K562 (cell line): ENCODE data around the gene PRKACG. TPM values are rescaled to one million over a fixed set of nuclear protein-coding genes. Genes with fewer than 3 reads are reported as not detected.

Experiments used
- ADNP ChIP-seq: fragments of 200-800 bp; sonication (Bioruptor generic); IDR thresholded peaks from 2 replicates; pipeline ENCODE4 v1.6.1; 2016; ENCODE audit warnings: missing genetic modification characterization, missing compliant biosample characterization
- ARID1B ChIP-seq: fragments of 450-650 bp; IDR thresholded peaks from 2 replicates; pipeline ENCODE4 v1.6.1; 2016; ENCODE audit warnings: antibody characterized with exemption, mild to moderate bottlenecking, inconsistent platforms
- DPF2 ChIP-seq: fragments of 450-650 bp; IDR thresholded peaks from 2 replicates; pipeline ENCODE4 v1.6.1; 2016
- EP300 ChIP-seq: IDR thresholded peaks from 2 replicates; pipeline ENCODE4 v1.6.1; 2012; ENCODE audit warnings: low read length, improper control_type of control experiment
- EP400 ChIP-seq: fragments of 450-650 bp; IDR thresholded peaks from 2 replicates; pipeline ENCODE4 v1.6.1; 2017; ENCODE audit warnings: antibody characterized with exemption, mild to moderate bottlenecking, moderate library complexity
- FUS ChIP-seq: fragments of 200-400 bp; formaldehyde crosslinking; optimal IDR thresholded peaks from 2 replicates; pipeline ENCODE3; 2017; ENCODE audit warnings: low read depth, low read length
- HDGF ChIP-seq: fragments of 450-650 bp; IDR thresholded peaks from 2 replicates; pipeline ENCODE4 v1.6.1; 2016
- NCOR1 ChIP-seq: fragments of 450-650 bp; IDR thresholded peaks from 2 replicates; pipeline ENCODE4 v1.6.1; 2016; ENCODE audit warnings: mild to moderate bottlenecking, moderate library complexity
- NFIC ChIP-seq: fragments of 450-650 bp; IDR thresholded peaks from 2 replicates; pipeline ENCODE4 v1.6.1; 2017; ENCODE audit warnings: mild to moderate bottlenecking, inconsistent platforms
- PTBP1 ChIP-seq: fragments of 200-400 bp; formaldehyde crosslinking; IDR thresholded peaks from 2 replicates; pipeline ENCODE4 v1.6.1; 2017; ENCODE audit warnings: low read depth, low read length
- SRSF1 ChIP-seq: fragments of 200-400 bp; formaldehyde crosslinking; IDR thresholded peaks from 2 replicates; pipeline ENCODE4 v1.6.1; 2017; ENCODE audit warnings: mild to moderate bottlenecking, low read depth, low read length, moderate library complexity
- ZBTB7A ChIP-seq: IDR thresholded peaks from 2 replicates; pipeline ENCODE4 v1.6.1; 2011; ENCODE audit warnings: low read depth, mild to moderate bottlenecking, low read length, moderate library complexity, borderline replicate concordance; ENCODE audit not compliant: control insufficient read depth
- ZNF311 ChIP-seq: fragments of 250-450 bp; sonication (Bioruptor Pico); IDR thresholded peaks from 2 replicates; pipeline ENCODE4 v1.4.0; 2020; ENCODE audit warnings: mild to moderate bottlenecking, moderate library complexity
- ZNF431 ChIP-seq: sonication (generic); formaldehyde crosslinking; IDR thresholded peaks from 2 replicates; pipeline ENCODE4 v1.8.0; 2022; ENCODE audit warnings: mild to moderate bottlenecking, missing genetic modification reagents
- ZNF699 ChIP-seq: fragments of 250-450 bp; sonication (Bioruptor Pico); IDR thresholded peaks from 2 replicates; pipeline ENCODE4 v1.8.0; 2021; ENCODE audit warnings: mild to moderate bottlenecking, moderate library complexity; ENCODE audit not compliant: insufficient replicate concordance
- ZNF766 ChIP-seq: fragments of 200-800 bp; sonication (Bioruptor generic); conservative IDR thresholded peaks from 2 replicates; pipeline ENCODE4 v1.6.1; 2016; ENCODE audit warnings: missing genetic modification characterization, missing compliant biosample characterization
- polyA plus RNA-seq, 8 experiments: library from polyadenylated mRNA; depleted of rRNA in 4 of 8; stranded (reverse) in 5 of 8; unstranded in 3 of 8; fragments of >200 nt; fragmentation: Nextera tagmentation in 2 of 8; fragmentation: Illumina TruSeq in 1 of 8; extraction: Ambion mirVana in 2 of 8; extraction: Trizol in 1 of 8; gene quantifications; 2 replicates each; pipeline versions ENCODE4 v1.2.1 to v1.2.3, GENCODE V29; 2011 to 2014; ENCODE audit warnings: inconsistent platforms in 1 of 8, missing spikeins in 1 of 8
- total RNA-seq, 7 experiments: library from RNA; depleted of rRNA in 6 of 7; stranded (reverse); fragments of >200 nt in 6 of 7; fragmentation: Illumina TruSeq in 2 of 7; extraction: Trizol in 2 of 7; gene quantifications; 2 replicates each; pipeline versions ENCODE4 v1.2.1 to v1.2.3, GENCODE V29; 2011 to 2021; ENCODE audit warnings: low replicate concordance in 1 of 7
- TF ChIP-seq, protein P1 (sequence below): sonication (generic); formaldehyde crosslinking; IDR thresholded peaks from 2 replicates; pipeline ENCODE4 v1.8.1; 2023; ENCODE audit warnings: mild to moderate bottlenecking, missing genetic modification reagents, moderate library complexity
- TF ChIP-seq, protein P2 (sequence below): sonication (generic); formaldehyde crosslinking; IDR thresholded peaks from 2 replicates; pipeline ENCODE4 v1.4.0; 2020; ENCODE audit warnings: mild to moderate bottlenecking, missing genetic modification reagents
- TF ChIP-seq, protein P3 (sequence below): fragments of 250-450 bp; sonication (Bioruptor Pico); IDR thresholded peaks from 2 replicates; pipeline ENCODE4 v1.4.0; 2020

PRKACG gene
- total and polyA plus RNA-seq, 9 of the 15 experiments (the other 6 are each of a cell fraction or from before 2014, with no cell fraction given): not detected

DNA sequence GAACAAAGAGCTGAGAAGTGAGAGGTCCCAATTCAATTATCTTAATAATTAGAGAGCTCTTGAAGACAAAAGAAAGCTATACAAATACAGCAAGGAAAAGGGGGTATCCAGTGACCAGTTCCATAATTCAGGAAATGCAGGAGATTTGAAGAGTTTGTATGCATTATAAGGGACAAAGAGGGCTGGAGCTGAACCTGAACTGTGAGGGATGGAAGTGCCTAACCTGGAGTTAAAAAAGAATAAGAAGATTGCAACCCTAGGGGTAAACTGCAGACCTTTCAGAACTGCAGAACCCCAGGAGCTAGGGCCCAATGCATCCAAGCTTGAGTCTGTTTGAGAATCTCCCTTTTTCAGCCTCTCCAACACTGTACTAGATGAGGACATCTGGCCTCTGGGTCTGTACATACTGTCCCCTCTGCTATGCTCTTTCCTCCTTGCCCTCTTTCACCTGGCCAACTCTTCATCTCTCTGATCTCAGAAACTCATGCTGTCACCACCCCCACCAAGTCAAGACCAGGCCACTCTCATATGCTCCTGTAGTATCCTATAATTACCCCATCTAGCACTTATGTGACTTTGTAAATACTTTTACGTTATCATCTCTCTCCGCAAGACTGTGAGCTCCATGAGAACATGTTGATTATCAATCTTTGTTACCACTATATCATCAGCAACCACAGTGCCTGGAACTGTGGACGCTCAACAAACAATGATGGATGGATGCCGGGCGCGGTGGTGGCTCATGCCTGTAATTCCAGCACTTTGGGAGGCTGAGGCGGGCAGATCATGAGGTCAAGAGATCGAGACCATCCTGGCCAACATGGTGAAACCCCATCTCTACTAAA lies 6.6 kb upstream of the PRKACG start (continued):
- TF ChIP-seq EP400 (no peak), ZNF766 (CRISPR knock-in tag) (no peak), ADNP (tag) (peak; percentile 65; the same call in 1 of the 2 replicates), PTBP1 (no peak), DPF2 (peak; percentile 65), ZNF699 (CRISPR knock-in tag) (no peak), EP300 (peak; percentile 47; the same call in 1 of the 2 replicates), NCOR1 (peak; percentile 45), ZNF311 (CRISPR knock-in tag) (no peak), ARID1B (peak; percentile 81), ZBTB7A (no peak), NFIC (peak; percentile 27; the same call in 1 of the 2 replicates), ZNF431 (CRISPR knock-in tag) (no peak), SRSF1 (no peak), FUS (no peak), HDGF (no peak)
- TF ChIP-seq, protein P1, sequence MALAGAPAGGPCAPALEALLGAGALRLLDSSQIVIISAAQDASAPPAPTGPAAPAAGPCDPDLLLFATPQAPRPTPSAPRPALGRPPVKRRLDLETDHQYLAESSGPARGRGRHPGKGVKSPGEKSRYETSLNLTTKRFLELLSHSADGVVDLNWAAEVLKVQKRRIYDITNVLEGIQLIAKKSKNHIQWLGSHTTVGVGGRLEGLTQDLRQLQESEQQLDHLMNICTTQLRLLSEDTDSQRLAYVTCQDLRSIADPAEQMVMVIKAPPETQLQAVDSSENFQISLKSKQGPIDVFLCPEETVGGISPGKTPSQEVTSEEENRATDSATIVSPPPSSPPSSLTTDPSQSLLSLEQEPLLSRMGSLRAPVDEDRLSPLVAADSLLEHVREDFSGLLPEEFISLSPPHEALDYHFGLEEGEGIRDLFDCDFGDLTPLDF (CRISPR knock-in tag): no peak
- TF ChIP-seq, protein P2, sequence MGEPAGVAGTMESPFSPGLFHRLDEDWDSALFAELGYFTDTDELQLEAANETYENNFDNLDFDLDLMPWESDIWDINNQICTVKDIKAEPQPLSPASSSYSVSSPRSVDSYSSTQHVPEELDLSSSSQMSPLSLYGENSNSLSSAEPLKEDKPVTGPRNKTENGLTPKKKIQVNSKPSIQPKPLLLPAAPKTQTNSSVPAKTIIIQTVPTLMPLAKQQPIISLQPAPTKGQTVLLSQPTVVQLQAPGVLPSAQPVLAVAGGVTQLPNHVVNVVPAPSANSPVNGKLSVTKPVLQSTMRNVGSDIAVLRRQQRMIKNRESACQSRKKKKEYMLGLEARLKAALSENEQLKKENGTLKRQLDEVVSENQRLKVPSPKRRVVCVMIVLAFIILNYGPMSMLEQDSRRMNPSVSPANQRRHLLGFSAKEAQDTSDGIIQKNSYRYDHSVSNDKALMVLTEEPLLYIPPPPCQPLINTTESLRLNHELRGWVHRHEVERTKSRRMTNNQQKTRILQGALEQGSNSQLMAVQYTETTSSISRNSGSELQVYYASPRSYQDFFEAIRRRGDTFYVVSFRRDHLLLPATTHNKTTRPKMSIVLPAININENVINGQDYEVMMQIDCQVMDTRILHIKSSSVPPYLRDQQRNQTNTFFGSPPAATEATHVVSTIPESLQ (CRISPR knock-in tag): no peak
- TF ChIP-seq, protein P3, sequence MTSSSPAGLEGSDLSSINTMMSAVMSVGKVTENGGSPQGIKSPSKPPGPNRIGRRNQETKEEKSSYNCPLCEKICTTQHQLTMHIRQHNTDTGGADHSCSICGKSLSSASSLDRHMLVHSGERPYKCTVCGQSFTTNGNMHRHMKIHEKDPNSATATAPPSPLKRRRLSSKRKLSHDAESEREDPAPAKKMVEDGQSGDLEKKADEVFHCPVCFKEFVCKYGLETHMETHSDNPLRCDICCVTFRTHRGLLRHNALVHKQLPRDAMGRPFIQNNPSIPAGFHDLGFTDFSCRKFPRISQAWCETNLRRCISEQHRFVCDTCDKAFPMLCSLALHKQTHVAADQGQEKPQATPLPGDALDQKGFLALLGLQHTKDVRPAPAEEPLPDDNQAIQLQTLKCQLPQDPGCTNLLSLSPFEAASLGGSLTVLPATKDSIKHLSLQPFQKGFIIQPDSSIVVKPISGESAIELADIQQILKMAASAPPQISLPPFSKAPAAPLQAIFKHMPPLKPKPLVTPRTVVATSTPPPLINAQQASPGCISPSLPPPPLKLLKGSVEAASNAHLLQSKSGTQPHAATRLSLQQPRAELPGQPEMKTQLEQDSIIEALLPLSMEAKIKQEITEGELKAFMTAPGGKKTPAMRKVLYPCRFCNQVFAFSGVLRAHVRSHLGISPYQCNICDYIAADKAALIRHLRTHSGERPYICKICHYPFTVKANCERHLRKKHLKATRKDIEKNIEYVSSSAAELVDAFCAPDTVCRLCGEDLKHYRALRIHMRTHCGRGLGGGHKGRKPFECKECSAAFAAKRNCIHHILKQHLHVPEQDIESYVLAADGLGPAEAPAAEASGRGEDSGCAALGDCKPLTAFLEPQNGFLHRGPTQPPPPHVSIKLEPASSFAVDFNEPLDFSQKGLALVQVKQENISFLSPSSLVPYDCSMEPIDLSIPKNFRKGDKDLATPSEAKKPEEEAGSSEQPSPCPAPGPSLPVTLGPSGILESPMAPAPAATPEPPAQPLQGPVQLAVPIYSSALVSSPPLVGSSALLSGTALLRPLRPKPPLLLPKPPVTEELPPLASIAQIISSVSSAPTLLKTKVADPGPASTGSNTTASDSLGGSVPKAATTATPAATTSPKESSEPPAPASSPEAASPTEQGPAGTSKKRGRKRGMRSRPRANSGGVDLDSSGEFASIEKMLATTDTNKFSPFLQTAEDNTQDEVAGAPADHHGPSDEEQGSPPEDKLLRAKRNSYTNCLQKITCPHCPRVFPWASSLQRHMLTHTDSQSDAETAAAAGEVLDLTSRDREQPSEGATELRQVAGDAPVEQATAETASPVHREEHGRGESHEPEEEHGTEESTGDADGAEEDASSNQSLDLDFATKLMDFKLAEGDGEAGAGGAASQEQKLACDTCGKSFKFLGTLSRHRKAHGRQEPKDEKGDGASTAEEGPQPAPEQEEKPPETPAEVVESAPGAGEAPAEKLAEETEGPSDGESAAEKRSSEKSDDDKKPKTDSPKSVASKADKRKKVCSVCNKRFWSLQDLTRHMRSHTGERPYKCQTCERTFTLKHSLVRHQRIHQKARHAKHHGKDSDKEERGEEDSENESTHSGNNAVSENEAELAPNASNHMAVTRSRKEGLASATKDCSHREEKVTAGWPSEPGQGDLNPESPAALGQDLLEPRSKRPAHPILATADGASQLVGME (CRISPR knock-in tag): no peak
